Choroid plexus epithelial cell (primary cell): Measurements from ENCODE around the gene NLGN4X.

Experiments
- DNase-seq: peaks from one replicate; pipeline ENCODE4 v3.0.0-alpha.2; 2010; ENCODE audit warnings: low read depth
- H3K4me3 ChIP-seq: 2 replicates; pipeline ENCODE4 v1.5.1; 2011; ENCODE audit warnings: low read depth, mild to moderate bottlenecking, control low read depth, low read length, moderate library complexity
- TF ChIP-seq, protein P1 (sequence below): conservative IDR thresholded peaks from 2 replicates; pipeline ENCODE4 v1.5.1; 2011; ENCODE audit warnings: low read depth, mild to moderate bottlenecking, control low read depth, inconsistent platforms, low read length, moderate library complexity

Gene NLGN4X

DNA sequence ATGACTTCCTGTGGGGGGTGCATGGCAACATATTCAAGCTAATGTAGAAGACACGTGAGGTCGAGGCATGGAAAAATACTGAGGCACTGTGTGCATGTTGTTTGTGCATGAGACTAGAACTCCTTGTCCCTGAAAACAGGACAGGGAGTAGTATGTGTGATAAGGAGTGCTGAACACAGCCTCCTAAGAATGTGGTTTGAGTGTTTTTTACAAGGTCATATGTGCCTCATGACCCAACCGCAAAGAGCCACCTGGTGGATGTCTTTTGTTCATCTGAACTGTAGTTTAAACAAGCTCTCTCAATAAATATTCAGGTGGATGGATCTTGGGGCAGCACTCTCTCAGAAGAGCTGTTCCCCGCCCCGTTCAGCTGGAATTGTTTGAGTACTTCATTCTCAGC lies 226.6 kb downstream of the NLGN4X start:
- no peak overlapping the region for H3K4me3 ChIP-seq
- DNase-seq = no peak
- TF ChIP-seq, protein P1, sequence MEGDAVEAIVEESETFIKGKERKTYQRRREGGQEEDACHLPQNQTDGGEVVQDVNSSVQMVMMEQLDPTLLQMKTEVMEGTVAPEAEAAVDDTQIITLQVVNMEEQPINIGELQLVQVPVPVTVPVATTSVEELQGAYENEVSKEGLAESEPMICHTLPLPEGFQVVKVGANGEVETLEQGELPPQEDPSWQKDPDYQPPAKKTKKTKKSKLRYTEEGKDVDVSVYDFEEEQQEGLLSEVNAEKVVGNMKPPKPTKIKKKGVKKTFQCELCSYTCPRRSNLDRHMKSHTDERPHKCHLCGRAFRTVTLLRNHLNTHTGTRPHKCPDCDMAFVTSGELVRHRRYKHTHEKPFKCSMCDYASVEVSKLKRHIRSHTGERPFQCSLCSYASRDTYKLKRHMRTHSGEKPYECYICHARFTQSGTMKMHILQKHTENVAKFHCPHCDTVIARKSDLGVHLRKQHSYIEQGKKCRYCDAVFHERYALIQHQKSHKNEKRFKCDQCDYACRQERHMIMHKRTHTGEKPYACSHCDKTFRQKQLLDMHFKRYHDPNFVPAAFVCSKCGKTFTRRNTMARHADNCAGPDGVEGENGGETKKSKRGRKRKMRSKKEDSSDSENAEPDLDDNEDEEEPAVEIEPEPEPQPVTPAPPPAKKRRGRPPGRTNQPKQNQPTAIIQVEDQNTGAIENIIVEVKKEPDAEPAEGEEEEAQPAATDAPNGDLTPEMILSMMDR = no peak

DNA sequence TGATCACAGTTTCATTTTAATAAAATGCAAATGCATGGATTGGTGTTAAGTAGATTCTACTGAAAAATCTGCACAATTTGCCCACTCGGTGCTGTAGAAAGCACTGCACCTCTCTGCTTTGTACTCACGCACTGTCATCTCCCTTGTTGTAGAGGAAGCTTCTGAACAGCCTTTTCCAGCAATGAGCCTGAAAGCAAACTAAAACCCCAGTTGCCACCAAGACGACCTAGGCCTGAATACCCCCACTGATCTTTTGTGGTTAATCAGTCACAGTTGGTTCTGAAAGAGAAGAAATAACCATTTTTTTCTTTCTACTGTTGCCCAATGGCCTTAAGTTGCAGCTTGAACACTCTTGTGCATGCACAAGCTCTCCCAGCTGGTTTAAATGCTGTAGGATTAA lies 229.8 kb downstream of the NLGN4X start:
- TF ChIP-seq, protein P1 = no peak
- no peak for DNase-seq
- no peak overlapping the region for H3K4me3 ChIP-seq

DNA sequence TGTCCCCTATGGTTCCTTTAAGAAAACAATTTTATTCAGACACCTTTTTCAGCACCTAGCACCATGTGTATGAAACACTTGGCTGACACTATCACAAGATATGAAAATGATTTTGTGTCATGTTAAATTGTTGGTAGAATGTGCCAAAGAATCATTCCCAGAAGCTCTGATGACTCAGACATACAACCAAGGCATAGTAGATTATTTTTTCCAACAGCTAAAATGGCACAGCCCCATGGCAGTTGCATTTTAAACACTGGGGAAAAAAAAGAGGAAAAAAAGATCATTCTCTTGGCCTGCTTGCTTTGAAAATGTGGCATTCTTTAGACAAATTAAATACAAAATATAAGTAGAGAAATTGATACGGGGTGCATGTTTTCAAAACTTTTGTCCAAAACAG lies 230.2 kb downstream of the NLGN4X start:
- no peak overlapping the region for H3K4me3 ChIP-seq
- TF ChIP-seq, protein P1 = no peak
- no peak for DNase-seq

DNA sequence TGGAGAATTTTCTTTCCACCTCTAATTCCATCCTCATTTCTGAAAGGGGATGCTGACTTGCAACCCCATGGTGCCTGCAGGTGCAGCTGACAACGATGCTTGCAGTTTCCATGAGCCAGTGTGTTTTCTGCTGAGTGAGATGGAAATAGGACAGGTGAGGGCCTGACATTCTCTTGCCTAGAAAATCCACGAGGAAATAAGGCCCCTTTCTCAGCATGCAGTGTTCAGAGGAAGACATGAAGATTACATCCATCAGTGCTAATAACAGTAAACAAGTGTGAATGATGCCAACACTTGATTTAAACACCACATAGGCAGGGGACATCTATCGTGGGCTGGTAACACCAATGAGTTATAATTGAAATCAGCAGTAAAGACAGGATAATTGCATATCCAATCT lies 237.3 kb downstream of the NLGN4X start:
- no peak overlapping the region for H3K4me3 ChIP-seq
- TF ChIP-seq, protein P1 = no peak
- DNase-seq = no peak

DNA sequence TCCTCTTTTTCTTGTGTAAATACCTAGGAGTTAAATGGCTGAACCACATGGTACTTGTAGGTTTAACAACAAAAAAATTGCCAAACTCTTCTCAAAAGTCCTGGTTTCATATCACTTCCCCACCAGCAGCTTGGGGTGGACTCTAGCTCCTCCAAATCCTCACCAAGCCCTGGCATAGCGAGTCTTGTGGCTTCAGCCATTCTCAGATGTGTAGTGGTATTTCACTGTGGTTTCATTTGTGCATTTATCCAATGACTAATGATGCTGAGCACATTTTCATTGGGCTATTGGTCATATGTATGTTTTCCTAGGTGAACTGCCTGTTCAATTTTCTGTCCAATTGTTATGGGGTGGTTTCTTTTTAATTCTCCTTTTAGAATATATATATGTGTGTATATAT lies 249.3 kb downstream of the NLGN4X start:
- no peak overlapping the region for H3K4me3 ChIP-seq
- DNase-seq = no peak
- TF ChIP-seq, protein P1 = no peak

DNA sequence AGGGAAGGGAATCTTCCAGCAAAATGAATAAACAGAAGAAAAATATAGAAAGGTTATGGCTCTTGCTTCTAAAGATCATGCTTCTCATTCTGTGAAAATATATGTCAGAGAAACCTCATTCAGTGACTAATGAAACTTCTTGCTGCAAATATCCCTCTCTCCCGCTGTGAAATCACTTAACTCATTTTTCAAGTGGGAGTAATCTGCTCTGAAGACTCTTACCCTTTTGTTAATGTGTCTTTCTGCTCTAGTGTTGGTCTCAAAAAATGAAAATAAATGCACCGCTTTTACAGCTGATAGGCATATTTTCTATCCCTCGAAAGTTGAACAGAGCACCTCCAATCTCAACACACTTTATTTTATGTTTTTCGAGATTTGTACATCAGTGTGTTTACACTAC lies 252.3 kb downstream of the NLGN4X start:
- H3K4me3 ChIP-seq = no peak overlapping the region
- TF ChIP-seq, protein P1 = no peak
- no peak for DNase-seq

DNA sequence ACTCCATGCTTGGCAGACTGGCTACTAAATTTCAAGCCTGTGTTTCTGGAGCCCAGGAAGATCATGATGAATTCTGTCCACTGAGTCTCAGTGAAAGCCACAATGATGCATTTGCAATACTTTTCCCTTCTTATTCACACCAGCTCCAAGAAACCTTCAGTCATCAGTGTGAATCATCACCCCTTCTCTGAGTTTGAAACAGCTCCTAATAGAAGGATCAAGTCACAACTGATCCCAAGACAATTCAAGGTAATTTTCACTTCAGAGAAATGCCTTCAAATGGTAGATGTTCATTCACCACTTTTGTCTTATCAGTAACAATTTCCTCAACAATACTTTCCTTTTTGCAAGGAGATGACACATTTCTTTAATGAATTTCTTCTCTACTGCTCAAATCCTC lies 257.4 kb downstream of the NLGN4X start:
- DNase-seq = no peak
- no peak overlapping the region for H3K4me3 ChIP-seq
- TF ChIP-seq, protein P1 = no peak
